Measurements from ENCODE around the gene TCF7L1. TPM values are rescaled to one million over a fixed set of nuclear protein-coding genes. Genes with fewer than 3 reads are reported as not detected.
"Not testable (repeated sequence)": the region's sequence is repeated elsewhere in the genome, so short reads cannot be mapped to it uniquely, and the experiment has no call there.

The TCF7L1 gene
- total RNA-seq, 1 experiment from 2014 or later: 3.0 TPM

DNA sequence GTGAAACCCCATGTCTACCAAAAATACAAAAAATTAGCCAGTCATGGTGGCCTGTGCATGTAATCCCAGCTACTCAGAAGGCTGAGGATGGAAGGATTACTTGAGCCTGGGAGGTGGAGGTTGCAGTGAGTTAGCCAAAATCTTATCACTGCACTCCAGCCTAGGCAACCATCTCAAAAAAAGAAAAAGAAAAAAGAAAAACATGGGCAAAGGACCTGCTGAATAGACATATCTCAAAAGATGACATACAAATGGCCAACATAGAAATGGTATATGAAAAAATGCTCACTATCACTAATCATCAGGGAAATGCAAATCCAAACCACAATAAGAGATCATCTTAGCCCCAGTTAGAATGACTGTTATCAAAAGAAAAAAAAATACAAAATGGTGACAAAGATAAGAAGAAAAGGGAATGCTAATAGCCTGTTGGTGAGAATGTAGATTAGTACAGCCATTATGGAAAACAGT is 196.0 kb downstream of the TCF7L1 start:
- CTCF ChIA-PET: no interaction called here
- Mint-ChIP-seq H3K36me3 (ENCODE audit: insufficient read depth, unreplicated experiment) (peaks cover 47% of the 10 kb centered on the region), H3K9me3 (ENCODE audit: low read depth, unreplicated experiment) (no peaks in the 10 kb centered on the region), H3K4me3 (ENCODE audit: low read depth, unreplicated experiment) (peak overlapping the region; percentile 89), H3K4me1 (ENCODE audit: low read depth, unreplicated experiment) (peaks cover 8% of the 10 kb centered on the region), H3K27ac (ENCODE audit: unreplicated experiment) (no peak overlapping the region), H3K27me3 (ENCODE audit: unreplicated experiment) (no peaks in the 10 kb centered on the region)
- TF ChIP-seq, protein P1, sequence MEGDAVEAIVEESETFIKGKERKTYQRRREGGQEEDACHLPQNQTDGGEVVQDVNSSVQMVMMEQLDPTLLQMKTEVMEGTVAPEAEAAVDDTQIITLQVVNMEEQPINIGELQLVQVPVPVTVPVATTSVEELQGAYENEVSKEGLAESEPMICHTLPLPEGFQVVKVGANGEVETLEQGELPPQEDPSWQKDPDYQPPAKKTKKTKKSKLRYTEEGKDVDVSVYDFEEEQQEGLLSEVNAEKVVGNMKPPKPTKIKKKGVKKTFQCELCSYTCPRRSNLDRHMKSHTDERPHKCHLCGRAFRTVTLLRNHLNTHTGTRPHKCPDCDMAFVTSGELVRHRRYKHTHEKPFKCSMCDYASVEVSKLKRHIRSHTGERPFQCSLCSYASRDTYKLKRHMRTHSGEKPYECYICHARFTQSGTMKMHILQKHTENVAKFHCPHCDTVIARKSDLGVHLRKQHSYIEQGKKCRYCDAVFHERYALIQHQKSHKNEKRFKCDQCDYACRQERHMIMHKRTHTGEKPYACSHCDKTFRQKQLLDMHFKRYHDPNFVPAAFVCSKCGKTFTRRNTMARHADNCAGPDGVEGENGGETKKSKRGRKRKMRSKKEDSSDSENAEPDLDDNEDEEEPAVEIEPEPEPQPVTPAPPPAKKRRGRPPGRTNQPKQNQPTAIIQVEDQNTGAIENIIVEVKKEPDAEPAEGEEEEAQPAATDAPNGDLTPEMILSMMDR (IDR thresholded peaks at IDR 0.05; ENCODE audit: unreplicated experiment): no peak
- no peak for DNase-seq
- no TSS peak for BruUV-seq (replicated peaks)
- intact Hi-C loops (cut with micrococcal nuclease; ENCODE audit: unreplicated experiment): no loop called here

DNA sequence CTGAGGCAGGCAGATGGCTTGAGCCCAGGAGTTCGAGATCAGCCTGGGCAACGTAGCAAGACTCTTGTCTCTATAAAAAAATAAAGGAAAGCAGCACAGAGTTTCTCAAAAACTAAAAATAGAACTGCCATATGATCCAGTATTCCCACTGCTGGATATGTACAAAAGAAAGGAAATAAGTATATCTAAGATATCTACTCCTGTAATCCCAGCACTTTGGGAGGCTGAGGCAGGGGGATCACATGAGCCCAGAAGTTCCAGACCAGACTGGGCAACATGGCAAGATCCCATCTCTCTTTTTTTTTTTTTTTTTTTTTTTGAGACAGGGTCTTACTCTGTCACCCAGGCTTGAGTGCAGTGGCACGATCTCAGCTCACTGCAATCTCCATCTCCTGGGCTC is 196.5 kb downstream of the TCF7L1 start:
- H3K27ac Mint-ChIP-seq (ENCODE audit: unreplicated experiment); intact Hi-C loops (cut with micrococcal nuclease; ENCODE audit: unreplicated experiment); H3K9me3 Mint-ChIP-seq (ENCODE audit: low read depth, unreplicated experiment); DNase-seq; H3K4me3 Mint-ChIP-seq (ENCODE audit: low read depth, unreplicated experiment); H3K4me1 Mint-ChIP-seq (ENCODE audit: low read depth, unreplicated experiment); BruUV-seq (replicated peaks); H3K27me3 Mint-ChIP-seq (ENCODE audit: unreplicated experiment): not testable (repeated sequence)
- CTCF ChIA-PET: interaction anchor here (0.6 kb wide), 1 partner anchor 230 kb away, joined by 3 read pairs; no protein-coding TSS in a partner anchor
- peaks cover 43% of the 10 kb centered on the region for H3K36me3 Mint-ChIP-seq (ENCODE audit: insufficient read depth, unreplicated experiment)

DNA sequence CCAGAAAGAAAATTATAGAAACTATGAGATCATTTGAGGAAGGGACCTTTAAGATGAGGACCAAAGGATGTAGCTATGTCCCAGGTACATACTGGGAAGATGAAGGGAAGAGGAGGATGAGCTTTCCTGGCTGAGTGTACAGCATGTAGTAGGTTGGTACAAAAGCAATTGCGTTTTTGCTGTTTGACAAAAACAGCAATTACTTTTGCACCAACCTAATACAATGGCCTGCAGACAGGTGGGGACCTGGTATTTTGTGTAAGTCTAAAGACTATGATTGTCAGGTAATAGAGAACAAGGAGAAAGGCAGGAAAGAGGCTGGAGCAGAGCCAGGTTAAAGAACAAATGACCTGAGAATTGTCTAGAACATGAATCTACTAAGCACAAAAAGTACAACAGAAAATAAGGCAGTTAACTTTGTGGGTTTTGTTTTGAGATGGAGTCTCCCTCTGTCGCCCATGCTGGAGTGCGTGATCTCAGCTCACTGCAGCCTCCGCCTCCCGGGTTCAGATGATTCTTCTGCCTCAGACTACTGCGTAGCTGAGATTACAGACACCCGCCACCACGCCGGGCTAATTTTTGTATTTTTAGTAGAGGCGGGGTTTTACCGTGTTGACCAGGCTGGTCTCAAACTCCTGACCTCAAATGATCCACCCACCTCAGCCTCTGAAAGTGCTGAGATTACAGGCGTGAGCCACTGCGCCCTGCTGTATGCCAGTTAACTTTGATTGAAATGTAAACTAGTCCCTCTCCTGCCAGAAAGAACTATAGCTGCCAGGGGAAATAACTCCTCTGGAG is 197.8 kb downstream of the TCF7L1 start:
- TF ChIP-seq, protein P1 (IDR thresholded peaks at IDR 0.05; ENCODE audit: unreplicated experiment): no peak
- H3K27me3 Mint-ChIP-seq (ENCODE audit: unreplicated experiment): no peaks in the 10 kb centered on the region
- intact Hi-C loops (cut with micrococcal nuclease; ENCODE audit: unreplicated experiment): no loop called here
- no peaks in the 10 kb centered on the region for H3K9me3 Mint-ChIP-seq (ENCODE audit: low read depth, unreplicated experiment)
- no TSS peak for BruUV-seq (replicated peaks)
- CTCF ChIA-PET: no interaction called here
- H3K27ac Mint-ChIP-seq (ENCODE audit: unreplicated experiment): no peak overlapping the region
- H3K36me3 Mint-ChIP-seq (ENCODE audit: insufficient read depth, unreplicated experiment): peaks cover 29% of the 10 kb centered on the region
- DNase-seq: no peak
- H3K4me1 Mint-ChIP-seq (ENCODE audit: low read depth, unreplicated experiment): no peaks in the 10 kb centered on the region
- no peak overlapping the region for H3K4me3 Mint-ChIP-seq (ENCODE audit: low read depth, unreplicated experiment)

DNA sequence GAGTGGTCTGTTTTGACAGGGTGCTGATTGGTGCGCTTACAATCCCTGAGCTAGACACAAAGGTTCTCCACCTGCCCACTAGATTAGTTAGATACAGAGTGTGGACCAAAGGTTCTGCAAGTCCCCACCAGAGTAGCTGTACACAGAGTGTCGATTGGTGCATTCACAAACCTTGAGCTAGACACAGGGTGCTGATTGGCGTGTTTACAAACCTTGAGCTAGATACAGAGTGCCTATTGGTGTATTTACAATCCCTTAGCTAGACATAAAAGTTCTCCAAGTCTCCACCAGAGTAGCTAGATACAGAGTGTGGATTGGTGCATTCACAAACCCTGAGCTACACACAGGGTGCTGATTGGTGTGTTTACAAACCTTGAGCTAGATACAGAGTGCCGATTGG is 200.7 kb downstream of the TCF7L1 start:
- intact Hi-C loops (cut with micrococcal nuclease; ENCODE audit: unreplicated experiment); H3K27ac Mint-ChIP-seq (ENCODE audit: unreplicated experiment); BruUV-seq (replicated peaks): not testable (repeated sequence)

GRCh38 chr2:85334928-85335327 is 201.7 kb downstream of the TCF7L1 start:
- Mint-ChIP-seq H3K36me3 (ENCODE audit: insufficient read depth, unreplicated experiment) (no peaks in the 10 kb centered on the region), H3K4me3 (ENCODE audit: low read depth, unreplicated experiment) (no peak overlapping the region), H3K4me1 (ENCODE audit: low read depth, unreplicated experiment) (no peaks in the 10 kb centered on the region), H3K9me3 (ENCODE audit: low read depth, unreplicated experiment) (no peaks in the 10 kb centered on the region), H3K27ac (ENCODE audit: unreplicated experiment) (no peak overlapping the region), H3K27me3 (ENCODE audit: unreplicated experiment) (no peaks in the 10 kb centered on the region)
- CTCF ChIA-PET: no interaction called here
- DNase-seq: no peak
- intact Hi-C loops (cut with micrococcal nuclease; ENCODE audit: unreplicated experiment): no loop called here
- TF ChIP-seq, protein P1 (IDR thresholded peaks at IDR 0.05; ENCODE audit: unreplicated experiment): no peak
- BruUV-seq (replicated peaks): no TSS peak

More for the DNA sequence above, 200.7 kb downstream of the TCF7L1 start:
- not testable (repeated sequence) for H3K9me3 Mint-ChIP-seq (ENCODE audit: low read depth, unreplicated experiment); H3K4me1 Mint-ChIP-seq (ENCODE audit: low read depth, unreplicated experiment); H3K27me3 Mint-ChIP-seq (ENCODE audit: unreplicated experiment); H3K36me3 Mint-ChIP-seq (ENCODE audit: insufficient read depth, unreplicated experiment); DNase-seq; H3K4me3 Mint-ChIP-seq (ENCODE audit: low read depth, unreplicated experiment)
- CTCF ChIA-PET: interaction anchor here (0.7 kb wide), 1 partner anchor 46 kb away, joined by 3 read pairs; no protein-coding TSS in a partner anchor

Data from Calu3 (cell line).